CD14-positive monocyte (primary cell): ENCODE data around the gene CALHM1. TPM values are rescaled to one million over a fixed set of nuclear protein-coding genes. Genes with fewer than 3 reads are reported as not detected.

Source experiments
- DNase-seq, 3 donors: peaks; one replicate each; pipeline ENCODE4 v3.0.0-alpha.2; 2011 to 2022
- H2AFZ ChIP-seq: 2 replicates; pipeline ENCODE4 v1.6.0; 2012; ENCODE audit warnings: mild to moderate bottlenecking, low read depth, low read length, inconsistent platforms; ENCODE audit not compliant: insufficient read depth, poor library complexity, severe bottlenecking
- H3K27ac ChIP-seq, 2 donors: 1 replicate in 1 of 2; 2 replicates in 1 of 2; pipeline ENCODE4 v1.5.1; 2012 to 2013; ENCODE audit warnings: low read length in 2 of 2, control low read depth in 1 of 2, inconsistent platforms in 1 of 2, low read depth in 1 of 2, mild to moderate bottlenecking in 1 of 2
- H3K27me3 ChIP-seq, 2 donors: one replicate each; pipeline versions ENCODE4 v1.6.0 to v1.6.1; 2011 to 2013; ENCODE audit warnings: low read length in 2 of 2; ENCODE audit not compliant: control insufficient read depth in 2 of 2, insufficient read depth in 2 of 2
- H3K36me3 ChIP-seq, 2 donors: replicated peaks in 1 of 2; 1 replicate in 1 of 2; 2 replicates in 1 of 2; pipeline versions ENCODE4 v1.5.1 to v1.6.1; 2012 to 2013; ENCODE audit warnings: low read length in 2 of 2, control low read depth in 1 of 2, inconsistent platforms in 1 of 2, mild to moderate bottlenecking in 1 of 2; ENCODE audit not compliant: insufficient read depth in 2 of 2, control insufficient read depth in 1 of 2
- H3K4me1 ChIP-seq, 2 donors: 1 replicate in 1 of 2; 2 replicates in 1 of 2; pipeline versions ENCODE4 v1.5.1 to v1.6.1; 2012 to 2013; ENCODE audit warnings: low read length in 2 of 2, control low read depth in 1 of 2, inconsistent platforms in 1 of 2, mild to moderate bottlenecking in 1 of 2, moderate library complexity in 1 of 2; ENCODE audit not compliant: insufficient read depth in 2 of 2, control insufficient read depth in 1 of 2
- H3K4me2 ChIP-seq: replicated peaks from 2 replicates; pipeline ENCODE3; 2012; ENCODE audit warnings: low read length, moderate library complexity, mild to moderate bottlenecking; ENCODE audit not compliant: poor library complexity, severe bottlenecking; ENCODE audit errors: extremely low read depth
- H3K4me3 ChIP-seq, 3 experiments: fragments of 200-600 bp in 1 of 3; sonication (generic) in 1 of 3; replicated peaks in 1 of 3; 1 replicate in 2 of 3; 2 replicates in 1 of 3; pipeline ENCODE4 v1.5.1; 2011 to 2013; ENCODE audit warnings: low read length in 3 of 3, mild to moderate bottlenecking in 3 of 3, control low read depth in 2 of 3, low read depth in 2 of 3, inconsistent platforms in 1 of 3, moderate library complexity in 1 of 3
- H3K79me2 ChIP-seq: 2 replicates; pipeline ENCODE4 v1.6.0; 2012; ENCODE audit warnings: mild to moderate bottlenecking, control low read depth, inconsistent platforms, low read length, moderate library complexity; ENCODE audit not compliant: insufficient read depth
- H3K9ac ChIP-seq: 2 replicates; pipeline ENCODE4 v1.6.0; 2017; ENCODE audit warnings: low read length, mild to moderate bottlenecking; ENCODE audit not compliant: insufficient read depth, poor library complexity, severe bottlenecking
- H3K9me3 ChIP-seq, 2 donors: replicated peaks in 1 of 2; 1 replicate in 1 of 2; 2 replicates in 1 of 2; pipeline versions ENCODE4 v1.5.1 to v1.6.1; 2012 to 2013; ENCODE audit warnings: low read length in 2 of 2, control low read depth in 1 of 2; ENCODE audit not compliant: control insufficient read depth in 1 of 2, insufficient read depth in 1 of 2
- H4K20me1 ChIP-seq: 2 replicates; pipeline ENCODE4 v1.6.0; 2012; ENCODE audit warnings: mild to moderate bottlenecking, low read length, control low read depth, moderate library complexity; ENCODE audit not compliant: insufficient read depth
- H3K27ac Mint-ChIP-seq, 7 donors: one replicate each; pipeline ENCODE4 v1.8.0; 2020; ENCODE audit warnings: mild to moderate bottlenecking in 7 of 7, mixed read lengths in 7 of 7, moderate library complexity in 6 of 7, inconsistent platforms in 2 of 7
- H3K27me3 Mint-ChIP-seq, 3 donors: one replicate each; pipeline ENCODE4 v1.8.0; 2021 to 2022; ENCODE audit warnings: low read depth in 3 of 3, mild to moderate bottlenecking in 3 of 3, mixed read lengths in 3 of 3, moderate library complexity in 3 of 3, inconsistent platforms in 1 of 3
- H3K36me3 Mint-ChIP-seq, 2 donors: one replicate each; pipeline ENCODE4 v1.8.0; 2020; ENCODE audit warnings: mixed read lengths in 2 of 2, inconsistent platforms in 1 of 2, mild to moderate bottlenecking in 1 of 2
- H3K4me1 Mint-ChIP-seq: one replicate; pipeline ENCODE4 v1.8.0; 2020; ENCODE audit warnings: mild to moderate bottlenecking, mixed read lengths
- H3K4me3 Mint-ChIP-seq, 2 donors: one replicate each; pipeline ENCODE4 v1.8.0; 2020; ENCODE audit warnings: mild to moderate bottlenecking in 2 of 2, mixed read lengths in 2 of 2, moderate library complexity in 1 of 2
- H3K9me3 Mint-ChIP-seq, 7 donors: one replicate each; pipeline ENCODE4 v1.8.0; 2020 to 2022; ENCODE audit warnings: mixed read lengths in 7 of 7, mild to moderate bottlenecking in 6 of 7, moderate library complexity in 6 of 7, inconsistent platforms in 2 of 7
- CTCF ChIP-seq: fragments of 200-600 bp; IDR thresholded peaks from one replicate; pipeline ENCODE4 v1.8.0; 2022; ENCODE audit warnings: antibody characterized with exemption, mild to moderate bottlenecking
- WGBS: methylation state at CpG from one replicate; pipeline ENCODE4 v1.1.5; 2013; ENCODE audit warnings: missing lambda C conversion rate; ENCODE audit not compliant: insufficient coverage; 5-methylcytosine and 5-hydroxymethylcytosine counted together
- intact Hi-C, 2 donors: fragments of 100-400 bp; cut with micrococcal nuclease; formaldehyde crosslinking; loops; one replicate each; pipeline versions ENCODE4 v1.15.0 to v1.15.1; 2023
- polyA plus RNA-seq, 3 donors: library from polyadenylated mRNA; depleted of rRNA in 1 of 3; unstranded in 2 of 3; stranded (reverse) in 1 of 3; fragments of 300-500 nt in 2 of 3; fragments of >200 nt in 1 of 3; fragmentation: Illumina TruSeq in 2 of 3; gene quantifications; 1 replicate in 2 of 3; 2 replicates in 1 of 3; pipeline ENCODE4 v1.2.3, GENCODE V29; 2012 to 2021

Gene CALHM1
- polyA plus RNA-seq, 3 donors: not detected

GRCh38 chr10:103433858-103434257 lies 24.8 kb downstream of the CALHM1 start:
- peak; percentile 50 to 84 (median 58) for DNase-seq
- Mint-ChIP-seq H3K27ac (peak overlapping the region in 4 of 7 donors; percentile 3 to 73 (median 34)), H3K4me3 (no peak overlapping the region), H3K27me3 (no peaks in the 10 kb centered on the region), H3K4me1 (peaks cover 9% of the 10 kb centered on the region), H3K9me3 (no peaks in the 10 kb centered on the region), H3K36me3 (peaks cover 69 to 91% of the 10 kb centered on the region in 2 donors)
- H3K27ac ChIP-seq: no peak overlapping the region
- H4K20me1 ChIP-seq: no peaks in the 10 kb centered on the region
- no peak overlapping the region for H3K4me3 ChIP-seq
- no peak overlapping the region for H3K9ac ChIP-seq
- no peaks in the 10 kb centered on the region for H3K27me3 ChIP-seq
- WGBS: 50% methylated on average over 1 of the region's 2 CpGs
- H3K4me1 ChIP-seq: peaks cover 9 to 16% of the 10 kb centered on the region in 2 donors
- peaks cover 53 to 92% of the 10 kb centered on the region in 2 donors for H3K36me3 ChIP-seq
- intact Hi-C loops: no loop called here
- H2AFZ ChIP-seq: no peak overlapping the region
- H3K9me3 ChIP-seq: no peaks in the 10 kb centered on the region
- no peak overlapping the region for H3K4me2 ChIP-seq
- no peaks in the 10 kb centered on the region for H3K79me2 ChIP-seq
- no peak for TF ChIP-seq CTCF

- no peak for TF ChIP-seq CTCF
- 98% methylated on average over 8 of the region's 8 CpGs for WGBS
- H3K4me2 ChIP-seq: no peak overlapping the region
- Mint-ChIP-seq H3K4me3 (no peak overlapping the region), H3K27ac (no peak overlapping the region), H3K27me3 (no peaks in the 10 kb centered on the region), H3K4me1 (peaks cover 9% of the 10 kb centered on the region), H3K9me3 (no peaks in the 10 kb centered on the region), H3K36me3 (peaks cover 68 to 92% of the 10 kb centered on the region in 2 donors)
- no peak for DNase-seq
- peaks cover 9 to 16% of the 10 kb centered on the region in 2 donors for H3K4me1 ChIP-seq
- no peaks in the 10 kb centered on the region for H3K79me2 ChIP-seq
- no peak overlapping the region for H3K4me3 ChIP-seq
- H3K9ac ChIP-seq: no peak overlapping the region
- intact Hi-C loops: no loop called here
- H4K20me1 ChIP-seq: no peaks in the 10 kb centered on the region
- H3K27ac ChIP-seq: no peak overlapping the region
- H3K27me3 ChIP-seq: no peaks in the 10 kb centered on the region
- peaks cover 59 to 94% of the 10 kb centered on the region in 2 donors for H3K36me3 ChIP-seq
- no peak overlapping the region for H2AFZ ChIP-seq
- no peaks in the 10 kb centered on the region for H3K9me3 ChIP-seq
Measured at GRCh38 chr10:103431902-103432301, 26.8 kb downstream of the CALHM1 start.
